ENCODE data around the gene SORCS3. TPM values are rescaled to one million over a fixed set of nuclear protein-coding genes. Genes with fewer than 3 reads are reported as not detected.

The SORCS3 gene
- total and polyA plus RNA-seq, 4 donors, result 0.93 TPM; not detected in 3

DNA sequence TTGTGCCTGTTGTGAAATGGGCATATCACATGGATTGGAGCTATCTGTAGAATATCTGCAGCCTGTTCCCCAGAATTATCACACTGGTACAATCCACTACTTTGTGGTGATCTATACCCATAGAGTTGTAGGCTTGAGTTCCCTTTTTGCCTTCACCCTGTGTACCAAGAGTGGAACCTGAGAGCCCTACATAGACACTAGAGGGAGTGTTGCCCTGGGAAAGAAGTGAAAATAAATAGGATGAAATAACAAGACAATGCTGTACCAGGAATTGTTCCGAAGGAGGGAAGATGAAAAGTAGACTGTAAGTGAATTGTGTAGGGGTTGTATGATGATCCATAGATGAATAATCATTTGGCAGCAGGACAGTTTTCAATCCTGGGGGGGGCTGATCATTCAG is 9.0 kb downstream of the SORCS3 start:
- Histone ChIP-seq H3K9ac (ENCODE audit: low read depth in 1 of 2, low read length in 2 of 2) (no peak overlapping the region), H3K4me1 (ENCODE audit: control insufficient read depth in 4 of 4, insufficient read depth in 4 of 4, low read length in 3 of 4) (no peaks in the 10 kb centered on the region), H3K4me3 (ENCODE audit: low read depth in 1 of 3, low read length in 3 of 3) (no peak overlapping the region), H3K27me3 (ENCODE audit: control insufficient read depth in 4 of 4, insufficient read depth in 4 of 4, low read length in 3 of 4) (peaks cover 0 to 14% (median 0%) of the 10 kb centered on the region in 4 donors), H3K36me3 (ENCODE audit: control insufficient read depth in 4 of 4, insufficient read depth in 3 of 4, low read depth in 1 of 4, low read length in 3 of 4) (no peaks in the 10 kb centered on the region), H3K9me3 (ENCODE audit: control insufficient read depth in 4 of 4, low read length in 3 of 4) (no peaks in the 10 kb centered on the region), H3K27ac (ENCODE audit: low read depth in 1 of 2, low read length in 2 of 2) (no peak overlapping the region)
- whole genome bisulfite sequencing, result 60% methylated on average over 1 of the region's 1 CpG
- DNase-seq (ENCODE audit: low spot score), result no peak
- TF ChIP-seq JUND (IDR thresholded peaks at IDR 0.05), result no peak
- TF ChIP-seq RAD21 (IDR thresholded peaks at IDR 0.05), result peak in 1 of 2 donors; percentile 8

DNA sequence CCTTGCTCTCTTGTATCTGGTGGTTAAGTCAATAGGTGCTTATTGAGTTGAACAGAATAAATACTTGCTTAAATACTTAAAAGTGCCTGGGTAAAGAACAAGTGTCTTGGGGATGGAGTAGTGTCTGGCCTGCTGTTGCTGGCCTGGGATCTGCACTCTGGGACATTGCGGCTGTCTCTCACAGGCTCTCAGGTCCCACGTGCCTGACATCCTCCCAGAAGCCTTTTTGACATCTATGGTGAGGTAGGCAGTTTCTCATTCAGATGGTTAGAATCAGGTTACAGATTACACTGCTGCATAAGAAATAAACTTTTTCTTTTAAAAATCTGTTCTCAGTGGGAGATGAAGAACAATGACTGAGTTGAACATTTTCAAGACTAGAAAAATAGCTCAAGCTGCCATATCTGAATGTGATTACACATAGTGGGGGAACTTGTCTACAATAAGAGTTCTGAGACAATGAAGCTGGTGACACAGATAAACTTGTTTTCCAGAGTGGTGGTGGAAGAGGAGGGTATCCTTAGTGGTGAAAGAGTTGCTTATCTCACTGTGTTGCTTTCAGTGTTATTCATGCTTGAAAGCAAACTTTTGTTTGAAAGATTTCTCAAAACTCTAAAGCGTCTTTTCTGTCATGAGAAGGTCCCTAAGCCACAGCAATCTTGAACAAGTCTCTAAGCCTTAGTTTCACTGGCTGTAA is 9.7 kb downstream of the SORCS3 start:
- H3K27me3 ChIP-seq (ENCODE audit: control insufficient read depth in 4 of 4, insufficient read depth in 4 of 4, low read length in 3 of 4), result peaks cover 0 to 14% (median 0%) of the 10 kb centered on the region in 4 donors
- no peak overlapping the region for H3K27ac ChIP-seq (ENCODE audit: low read depth in 1 of 2, low read length in 2 of 2)
- WGBS, result 59% methylated on average over 3 of the region's 3 CpGs
- TF ChIP-seq TAF1 (conservative IDR thresholded peaks at IDR 0.05) (no peak), RAD21 (IDR thresholded peaks at IDR 0.05) (no peak), YY1 (IDR thresholded peaks at IDR 0.05) (no peak), EGR1 (IDR thresholded peaks at IDR 0.05; ENCODE audit: low read depth in 2 of 2) (no peak), SP1 (IDR thresholded peaks at IDR 0.05) (no peak), HNF4A (conservative IDR thresholded peaks at IDR 0.05) (no peak), CTCF (IDR thresholded peaks at IDR 0.05; ENCODE audit: low read depth, low read length, missing input control) (no peak), ZBTB33 (IDR thresholded peaks at IDR 0.05) (no peak), JUND (IDR thresholded peaks at IDR 0.05) (no peak), RXRA (IDR thresholded peaks at IDR 0.05) (no peak), FOXA2 (IDR thresholded peaks at IDR 0.05) (no peak)
- TF ChIP-seq, protein P1, sequence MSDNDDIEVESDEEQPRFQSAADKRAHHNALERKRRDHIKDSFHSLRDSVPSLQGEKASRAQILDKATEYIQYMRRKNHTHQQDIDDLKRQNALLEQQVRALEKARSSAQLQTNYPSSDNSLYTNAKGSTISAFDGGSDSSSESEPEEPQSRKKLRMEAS (IDR thresholded peaks at IDR 0.05), result no peak
- TF ChIP-seq, protein P2, sequence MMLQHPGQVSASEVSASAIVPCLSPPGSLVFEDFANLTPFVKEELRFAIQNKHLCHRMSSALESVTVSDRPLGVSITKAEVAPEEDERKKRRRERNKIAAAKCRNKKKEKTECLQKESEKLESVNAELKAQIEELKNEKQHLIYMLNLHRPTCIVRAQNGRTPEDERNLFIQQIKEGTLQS (IDR thresholded peaks at IDR 0.05), result no peak
- TF ChIP-seq, protein P3, sequence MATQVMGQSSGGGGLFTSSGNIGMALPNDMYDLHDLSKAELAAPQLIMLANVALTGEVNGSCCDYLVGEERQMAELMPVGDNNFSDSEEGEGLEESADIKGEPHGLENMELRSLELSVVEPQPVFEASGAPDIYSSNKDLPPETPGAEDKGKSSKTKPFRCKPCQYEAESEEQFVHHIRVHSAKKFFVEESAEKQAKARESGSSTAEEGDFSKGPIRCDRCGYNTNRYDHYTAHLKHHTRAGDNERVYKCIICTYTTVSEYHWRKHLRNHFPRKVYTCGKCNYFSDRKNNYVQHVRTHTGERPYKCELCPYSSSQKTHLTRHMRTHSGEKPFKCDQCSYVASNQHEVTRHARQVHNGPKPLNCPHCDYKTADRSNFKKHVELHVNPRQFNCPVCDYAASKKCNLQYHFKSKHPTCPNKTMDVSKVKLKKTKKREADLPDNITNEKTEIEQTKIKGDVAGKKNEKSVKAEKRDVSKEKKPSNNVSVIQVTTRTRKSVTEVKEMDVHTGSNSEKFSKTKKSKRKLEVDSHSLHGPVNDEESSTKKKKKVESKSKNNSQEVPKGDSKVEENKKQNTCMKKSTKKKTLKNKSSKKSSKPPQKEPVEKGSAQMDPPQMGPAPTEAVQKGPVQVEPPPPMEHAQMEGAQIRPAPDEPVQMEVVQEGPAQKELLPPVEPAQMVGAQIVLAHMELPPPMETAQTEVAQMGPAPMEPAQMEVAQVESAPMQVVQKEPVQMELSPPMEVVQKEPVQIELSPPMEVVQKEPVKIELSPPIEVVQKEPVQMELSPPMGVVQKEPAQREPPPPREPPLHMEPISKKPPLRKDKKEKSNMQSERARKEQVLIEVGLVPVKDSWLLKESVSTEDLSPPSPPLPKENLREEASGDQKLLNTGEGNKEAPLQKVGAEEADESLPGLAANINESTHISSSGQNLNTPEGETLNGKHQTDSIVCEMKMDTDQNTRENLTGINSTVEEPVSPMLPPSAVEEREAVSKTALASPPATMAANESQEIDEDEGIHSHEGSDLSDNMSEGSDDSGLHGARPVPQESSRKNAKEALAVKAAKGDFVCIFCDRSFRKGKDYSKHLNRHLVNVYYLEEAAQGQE (IDR thresholded peaks at IDR 0.05), result no peak
- H3K4me3 ChIP-seq (ENCODE audit: low read depth in 1 of 3, low read length in 3 of 3), result no peak overlapping the region
- no peaks in the 10 kb centered on the region for H3K9me3 ChIP-seq (ENCODE audit: control insufficient read depth in 4 of 4, low read length in 3 of 4)
- H3K36me3 ChIP-seq (ENCODE audit: control insufficient read depth in 4 of 4, insufficient read depth in 3 of 4, low read depth in 1 of 4, low read length in 3 of 4), result no peaks in the 10 kb centered on the region
- no peak overlapping the region for H3K9ac ChIP-seq (ENCODE audit: low read depth in 1 of 2, low read length in 2 of 2)
- DNase-seq (ENCODE audit: low spot score), result no peak
- H3K4me1 ChIP-seq (ENCODE audit: control insufficient read depth in 4 of 4, insufficient read depth in 4 of 4, low read length in 3 of 4), result no peaks in the 10 kb centered on the region
